Measurements from ENCODE around the gene ID4.

GRCh38 chr6:19855536-19855935 lies 18.4 kb downstream of the ID4 start:
- TF ChIP-seq SUZ12 (IDR thresholded peaks at IDR 0.05) (no peak), BHLHE40 (IDR thresholded peaks at IDR 0.05; ENCODE audit: borderline replicate concordance) (no peak), SP1 (IDR thresholded peaks at IDR 0.05) (no peak), TARDBP (IDR thresholded peaks at IDR 0.05) (no peak), ELF4 (IDR thresholded peaks at IDR 0.05) (no peak), HDGF (IDR thresholded peaks at IDR 0.05; ENCODE audit: borderline replicate concordance) (no peak), FOXK2 (IDR thresholded peaks at IDR 0.05) (no peak), FOXM1 (IDR thresholded peaks at IDR 0.05; ENCODE audit: borderline replicate concordance) (no peak)
